Stimulated activated CD4-positive, alpha-beta T cell treated with anti-CD3 and anti-CD28 coated beads, Interleukin-1b, Interleukin-23, amount 100 ng/mL, for 1 hour (primary cell): ENCODE results near the gene WHAMM.
"Not testable (repeated sequence)": the region's sequence is repeated elsewhere in the genome, so short reads cannot be mapped to it uniquely, and the experiment has no call there.

ENCODE experiments used
- DNase-seq, 2 donors: peaks; one replicate each; pipeline ENCODE4 v3.0.0-alpha.2; 2020; ENCODE audit warnings: low read depth in 2 of 2

Gene WHAMM

DNA sequence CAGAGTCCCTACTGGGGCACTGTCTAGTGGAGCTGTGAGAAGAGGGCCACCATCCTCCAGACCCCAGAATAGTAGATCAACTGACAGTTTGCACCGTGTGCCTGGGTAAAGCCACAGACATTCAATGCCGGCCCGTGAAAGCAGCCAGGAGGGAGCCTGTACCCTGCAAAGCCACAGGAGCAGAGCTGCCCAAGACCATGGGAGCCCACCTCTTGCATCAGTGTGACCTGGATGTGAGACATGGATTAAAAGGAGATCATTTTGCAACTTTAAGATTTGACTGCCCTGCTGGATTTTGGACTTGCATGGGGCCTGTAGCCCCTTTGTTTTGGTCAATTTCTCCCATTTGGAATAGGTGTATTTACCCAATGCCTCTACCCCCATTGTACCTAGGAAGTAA is 56.6 kb downstream of the WHAMM start:
- not testable (repeated sequence) for DNase-seq

DNA sequence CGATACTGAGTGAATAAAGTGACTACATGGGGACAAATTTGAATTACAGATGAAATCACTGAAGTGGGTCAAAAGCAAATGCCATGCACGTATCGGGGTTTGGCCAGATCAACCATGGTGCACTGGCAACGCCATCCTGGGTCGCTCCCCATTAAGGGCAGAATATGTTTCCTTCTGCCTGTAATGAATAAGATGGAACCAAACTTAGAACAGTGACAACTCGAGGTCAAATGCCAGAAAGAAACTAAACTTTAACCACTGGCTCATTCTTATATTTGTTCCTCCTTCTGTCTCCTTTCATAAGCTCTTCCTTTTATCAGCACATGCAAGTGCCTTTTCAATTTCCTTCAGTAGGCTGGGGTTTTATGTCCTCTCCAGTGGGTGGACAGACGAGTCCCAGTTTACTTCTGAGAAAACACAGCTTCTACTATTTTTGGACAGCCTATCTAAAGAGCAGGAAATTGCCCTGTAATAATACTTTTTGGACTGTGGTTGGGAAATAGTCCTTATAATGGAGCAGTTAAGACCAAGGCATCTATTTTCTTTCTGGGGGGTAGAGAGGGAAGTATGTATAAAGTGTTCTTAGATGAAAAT is 61.4 kb downstream of the WHAMM start:
- no peak for DNase-seq

DNA sequence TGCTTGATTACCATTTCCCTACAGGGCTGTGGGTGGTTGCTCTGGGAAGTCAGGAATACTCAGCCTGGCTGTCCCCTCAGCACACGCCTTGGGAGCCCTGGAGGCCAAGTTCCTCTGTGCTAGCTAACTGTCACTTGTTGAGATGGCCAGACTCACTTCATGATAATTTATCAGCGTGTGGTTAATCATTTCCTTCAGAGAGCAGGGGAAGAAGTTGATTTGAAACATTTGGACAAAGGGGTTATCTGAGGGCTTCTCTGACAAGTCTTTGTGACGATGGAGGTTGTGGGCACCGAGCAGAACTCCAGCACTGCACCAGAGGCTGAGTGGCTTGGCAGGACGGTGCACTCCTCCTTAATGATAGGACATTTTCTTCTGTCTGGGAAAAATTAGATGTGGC is 61.9 kb downstream of the WHAMM start:
- no peak for DNase-seq

DNA sequence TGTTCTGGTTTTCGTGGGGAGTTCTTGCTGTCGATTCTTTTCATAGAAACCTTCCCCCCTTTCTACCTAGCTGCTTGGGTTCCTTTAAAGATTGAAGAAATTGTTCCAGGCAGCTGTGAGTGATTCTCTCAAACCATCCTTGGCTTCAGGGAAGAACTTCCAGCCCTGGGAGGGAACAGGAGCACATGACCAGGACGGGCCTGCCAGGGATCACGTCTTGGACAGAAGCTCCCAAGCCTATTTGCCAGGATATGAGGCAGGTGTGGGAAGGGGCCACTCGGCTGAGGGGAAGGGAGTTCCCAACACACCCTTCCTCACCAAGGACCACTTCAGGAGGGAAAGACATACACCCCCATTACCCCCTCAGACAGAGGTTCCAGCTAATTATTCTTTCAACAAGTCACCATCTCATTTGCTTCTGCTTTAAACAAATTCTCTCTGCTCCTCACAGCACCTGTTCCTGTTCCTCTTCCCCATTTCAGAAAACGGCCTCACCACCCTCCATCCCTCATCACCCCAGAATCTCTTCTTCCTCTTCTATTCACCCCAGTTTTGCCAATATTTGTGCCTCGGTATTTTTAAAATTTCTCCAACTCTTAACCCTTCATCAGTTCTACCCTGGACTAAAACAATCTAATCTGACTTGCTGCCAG is 62.5 kb downstream of the WHAMM start:
- no peak for DNase-seq

DNA sequence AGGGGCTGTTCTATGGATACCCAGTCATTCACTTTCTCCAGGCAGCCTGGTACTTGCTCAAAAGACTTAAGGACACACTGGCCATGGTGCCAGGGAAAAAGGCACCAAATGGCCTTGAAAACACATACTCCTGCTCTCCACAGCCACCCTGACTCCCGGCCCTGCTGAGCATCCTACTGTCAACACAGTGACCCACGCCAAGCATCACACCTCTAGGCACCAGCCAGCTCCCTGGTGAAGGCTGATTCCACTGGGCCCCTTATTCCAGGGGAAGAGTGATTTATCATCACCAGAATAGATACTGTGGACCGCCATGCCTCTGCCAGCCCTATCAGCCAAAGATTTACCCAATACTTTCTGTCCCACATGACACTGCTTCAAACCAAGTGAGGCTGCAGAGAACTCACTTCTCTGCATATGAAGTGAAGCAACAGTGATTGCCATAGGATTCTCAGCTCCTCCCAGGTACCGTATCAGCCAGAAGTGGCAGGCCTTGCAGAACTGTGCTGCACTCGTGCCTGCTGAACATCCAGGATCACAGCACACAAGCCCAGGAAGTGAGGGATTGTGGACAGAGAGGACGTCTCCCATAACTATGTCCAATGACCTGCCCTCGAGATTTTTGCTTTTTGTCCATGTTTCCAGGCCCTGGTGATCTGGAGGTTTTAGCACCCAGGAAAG is 63.7 kb downstream of the WHAMM start:
- no peak for DNase-seq

DNA sequence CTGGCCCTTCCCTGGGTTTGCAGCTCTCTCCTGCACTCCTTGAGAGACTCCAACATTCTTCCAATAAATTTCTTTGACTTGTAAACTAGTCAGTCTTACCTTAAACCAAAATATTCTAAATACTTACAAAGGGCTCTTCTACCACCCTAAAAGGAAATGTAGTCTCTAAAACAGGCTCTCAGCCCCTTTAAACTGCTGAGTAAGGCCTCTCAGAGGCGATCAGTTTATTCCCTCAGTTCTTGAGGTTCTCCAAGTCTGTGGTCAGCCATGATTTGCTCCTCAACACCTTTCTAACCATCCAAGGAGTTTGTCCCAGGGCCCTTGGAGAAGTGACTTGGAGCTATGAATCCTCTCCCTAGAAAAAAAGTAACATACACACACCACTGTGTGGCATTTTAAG is 64.8 kb downstream of the WHAMM start:
- DNase-seq: no peak

DNA sequence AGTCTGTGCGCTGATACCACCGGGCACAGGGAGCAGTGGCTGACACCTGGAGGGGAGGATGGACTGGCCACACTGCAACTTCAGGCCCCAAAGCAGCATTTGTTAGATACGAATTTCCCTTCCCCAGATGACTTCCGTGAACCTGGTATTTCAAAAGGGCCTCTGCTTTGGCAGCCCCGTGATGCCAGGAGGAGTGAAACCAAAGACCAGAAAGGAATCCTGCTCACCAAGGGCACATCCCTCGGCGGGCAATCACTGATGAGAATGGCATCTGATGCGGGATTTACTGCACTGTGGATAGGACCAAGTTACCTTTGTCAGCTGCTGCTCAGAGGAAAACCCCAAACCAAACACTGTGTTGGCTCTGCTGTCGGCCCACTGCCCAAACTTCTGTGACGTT is 65.5 kb downstream of the WHAMM start:
- DNase-seq: no peak

DNA sequence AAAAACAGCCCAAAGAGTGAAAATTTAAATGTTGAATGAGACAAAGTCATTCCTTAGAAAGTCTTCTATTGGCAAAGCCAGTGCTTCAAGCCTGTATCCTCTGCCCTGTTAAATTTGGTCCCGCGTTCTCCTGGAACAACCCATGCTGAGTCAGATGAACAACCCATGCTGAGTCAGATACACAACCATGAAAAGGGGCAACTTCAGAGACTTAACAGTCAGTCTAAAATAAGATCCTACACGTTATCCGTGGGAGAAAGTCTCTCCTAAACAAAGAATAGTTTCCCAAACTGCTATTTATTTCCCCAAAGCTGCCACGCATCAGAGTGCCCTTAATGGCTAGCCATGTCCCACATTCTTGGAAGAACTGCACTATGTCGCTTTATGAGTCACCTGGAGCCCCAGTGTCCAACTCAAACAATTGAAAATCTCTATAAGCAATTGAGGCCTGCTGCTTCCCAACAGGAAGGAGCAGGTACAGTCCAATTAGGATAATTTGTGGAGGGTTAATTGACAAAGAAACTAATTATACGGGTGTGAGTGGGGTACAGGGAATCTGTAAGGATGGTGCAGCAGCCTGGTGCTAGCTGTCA is 66.1 kb downstream of the WHAMM start:
- no peak for DNase-seq

DNA sequence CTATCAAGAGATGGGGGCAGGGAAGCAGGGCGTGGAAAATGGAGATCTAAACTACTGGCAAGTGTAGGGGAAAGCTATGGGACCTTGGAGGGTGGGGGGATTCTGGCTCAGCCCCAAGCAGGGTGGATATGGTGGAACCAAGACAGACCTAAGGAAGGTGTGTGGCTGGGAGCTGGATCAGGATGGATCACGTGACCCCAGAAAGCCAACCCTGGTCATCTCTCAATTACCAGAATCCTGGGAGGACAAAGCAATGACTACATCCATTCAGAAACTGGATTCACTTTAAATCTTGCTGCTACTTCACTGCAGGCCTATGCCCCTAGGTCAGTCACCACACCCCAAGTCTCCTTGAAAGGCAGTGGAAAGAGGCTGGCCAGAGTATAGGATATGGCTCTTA is 68.4 kb downstream of the WHAMM start:
- no peak for DNase-seq

DNA sequence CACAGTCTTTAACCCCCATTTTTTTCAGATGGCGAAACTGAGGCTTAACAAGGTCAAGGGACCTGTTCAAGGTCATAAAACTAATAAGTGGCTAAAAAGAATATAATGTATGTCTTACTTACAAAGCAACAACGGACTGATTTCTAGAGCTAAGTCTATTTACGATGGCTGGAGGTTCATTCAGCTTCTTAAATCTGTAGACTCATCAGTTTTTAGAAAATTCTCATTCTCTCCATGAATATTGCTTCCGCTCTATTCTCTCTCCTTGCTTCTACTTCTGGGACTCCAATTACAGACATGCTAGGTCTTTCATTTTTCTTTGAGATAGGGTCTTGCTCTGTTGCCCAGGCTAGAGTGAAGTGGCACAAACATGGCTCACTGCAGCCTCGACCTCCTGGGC is 68.9 kb downstream of the WHAMM start:
- DNase-seq: no peak

DNA sequence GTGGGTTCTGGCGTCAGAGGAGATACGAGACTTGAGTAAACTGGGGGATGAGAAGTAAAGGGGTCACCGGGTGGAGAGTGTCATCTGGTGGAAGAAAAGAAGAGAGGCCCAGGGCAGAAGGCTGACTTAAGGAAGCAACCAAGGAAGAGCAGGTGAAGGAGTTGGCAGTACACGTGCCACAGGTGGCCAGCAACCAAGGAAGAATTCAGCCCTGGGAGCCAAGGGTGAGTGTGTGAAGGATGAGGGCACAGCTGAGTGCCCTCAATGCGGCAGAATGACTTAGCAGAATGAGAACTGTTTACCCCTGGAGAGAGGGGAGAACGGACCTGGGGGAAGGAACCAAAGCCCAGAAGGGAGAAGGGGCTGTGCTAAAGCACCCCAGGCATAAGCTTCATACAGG is 71.3 kb downstream of the WHAMM start:
- DNase-seq: no peak

DNA sequence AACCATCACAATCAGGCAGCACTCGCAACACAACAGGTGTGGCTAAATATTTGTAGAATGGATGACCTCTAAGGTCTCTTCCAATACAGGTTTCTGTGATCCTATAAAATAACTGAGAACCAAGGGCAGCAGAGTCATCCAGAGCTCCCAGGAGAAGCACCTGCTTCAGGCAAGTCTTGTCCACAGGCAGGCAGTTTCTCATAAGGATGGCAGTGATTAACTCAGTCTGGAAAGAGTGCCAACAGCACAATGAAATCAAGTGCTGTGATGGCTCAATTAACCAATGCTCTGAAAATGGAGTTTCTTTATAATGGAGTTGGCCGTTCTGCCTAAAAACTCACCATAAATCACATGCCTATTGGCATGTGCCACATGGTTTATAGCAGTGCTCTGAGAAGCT is 72.3 kb downstream of the WHAMM start:
- DNase-seq: no peak

DNA sequence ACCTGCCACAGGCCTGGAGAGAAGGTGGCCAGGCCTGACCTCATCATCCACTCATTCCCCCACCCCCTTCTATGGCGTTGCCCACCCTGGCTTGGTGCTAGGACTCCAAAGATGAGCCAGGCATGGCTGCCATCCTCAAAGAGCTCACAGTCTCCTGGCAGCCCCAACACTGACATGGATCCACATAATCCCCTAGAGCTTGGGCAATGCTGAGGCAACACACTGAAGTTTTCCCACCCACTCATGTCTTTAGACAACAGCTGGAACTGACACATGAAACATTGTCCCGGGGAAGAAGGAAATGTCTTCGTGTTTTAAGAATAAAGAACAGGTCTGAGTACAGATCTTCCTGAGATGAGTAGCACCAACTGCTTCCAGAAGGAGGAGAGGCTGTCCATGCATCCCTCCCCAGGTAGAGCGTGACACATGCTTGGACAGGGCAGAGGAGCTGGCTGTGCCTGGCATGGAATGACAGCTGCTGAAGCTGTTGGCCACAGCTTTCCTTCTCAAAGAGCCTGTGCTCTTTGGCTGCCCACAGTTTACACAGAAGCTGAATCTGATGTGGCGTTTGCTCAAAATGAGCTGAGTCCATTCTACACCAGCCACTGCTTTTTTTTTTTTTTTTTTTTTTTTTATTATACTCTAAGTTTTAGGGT is 73.0 kb downstream of the WHAMM start:
- no peak for DNase-seq
